ENCODE measurements around the gene STX4.
"Not testable (repeated sequence)": the region's sequence is repeated elsewhere in the genome, so short reads cannot be mapped to it uniquely, and the experiment has no call there.

STX4 gene

DNA sequence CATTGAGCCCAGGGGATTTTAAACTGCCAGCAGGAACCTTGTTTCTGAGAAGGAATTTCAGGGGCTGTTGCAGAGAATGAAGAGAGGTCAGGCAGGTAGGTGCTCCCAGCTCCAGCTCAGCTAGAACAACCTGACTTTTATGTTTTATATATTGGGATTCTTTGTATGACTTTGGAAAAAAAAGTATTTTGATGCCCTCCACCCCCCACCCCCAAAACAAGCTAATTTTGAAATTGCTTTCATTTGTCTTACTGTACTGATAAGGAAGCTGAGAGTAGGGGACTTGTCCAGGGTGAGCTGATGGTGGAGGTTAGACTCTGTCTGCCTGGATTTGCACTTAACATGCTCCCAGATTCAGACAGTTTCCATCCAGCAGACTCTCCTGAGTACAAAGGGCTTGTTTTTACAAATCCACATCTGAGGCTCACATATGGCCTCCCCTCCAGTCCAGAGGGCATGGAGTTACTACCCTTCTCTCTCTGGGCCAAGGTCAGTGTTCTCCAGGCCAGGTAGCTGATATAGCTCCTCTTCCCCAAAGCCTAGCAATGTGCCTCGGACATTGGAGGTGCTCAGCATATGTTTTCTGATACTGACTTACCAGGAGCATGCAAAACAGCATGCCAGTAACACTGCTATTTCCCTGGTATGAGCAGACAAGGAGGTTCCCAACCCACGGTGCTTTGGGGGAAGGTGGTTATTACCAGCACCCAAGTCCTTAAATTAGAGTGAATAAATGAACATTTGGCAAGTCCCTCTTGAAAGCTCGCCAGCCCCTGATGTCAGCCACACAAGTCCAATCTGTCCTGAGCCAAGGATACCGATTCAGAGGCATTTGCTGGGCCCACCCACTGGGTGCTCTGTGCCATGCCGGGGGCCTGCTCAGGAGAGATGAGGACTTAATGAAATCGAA, 34.3 kb upstream of the STX4 start:
- DNase-seq, result no peak

DNA sequence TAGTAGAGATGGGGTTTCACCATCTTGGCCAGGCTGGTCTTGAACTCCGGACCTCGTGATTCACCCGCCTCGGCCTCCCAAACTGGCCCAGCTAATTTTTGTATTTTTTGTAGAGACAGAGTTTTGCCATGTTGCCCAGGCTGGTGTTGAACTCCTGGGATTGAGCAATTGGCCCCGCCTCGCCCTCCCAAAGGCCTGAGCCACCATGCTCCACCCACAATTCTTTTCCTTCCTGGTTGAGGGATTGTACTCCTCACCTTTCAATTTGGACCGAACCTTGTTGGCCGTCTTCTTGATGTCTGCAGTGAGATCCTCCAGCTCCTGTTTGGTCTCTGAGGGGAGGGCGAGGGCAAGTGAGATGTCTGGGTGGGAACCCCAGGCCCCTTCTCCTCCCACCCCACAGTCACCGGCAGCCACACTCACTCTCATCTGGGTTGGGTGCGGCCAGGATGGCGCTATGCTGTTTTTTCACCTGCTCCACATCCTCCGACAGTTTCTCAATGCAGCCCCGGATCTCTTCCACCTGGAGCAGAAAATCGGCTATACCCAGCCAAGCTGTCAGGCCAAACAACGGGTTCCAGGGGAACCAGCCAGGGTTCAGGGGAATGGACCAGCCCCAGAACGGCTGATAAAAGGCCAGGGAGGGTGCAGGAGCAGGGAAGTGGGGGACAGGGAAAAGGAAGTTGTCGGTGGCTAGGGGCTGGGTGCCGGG, 32.5 kb upstream of the STX4 start:
- no peak for DNase-seq

DNA sequence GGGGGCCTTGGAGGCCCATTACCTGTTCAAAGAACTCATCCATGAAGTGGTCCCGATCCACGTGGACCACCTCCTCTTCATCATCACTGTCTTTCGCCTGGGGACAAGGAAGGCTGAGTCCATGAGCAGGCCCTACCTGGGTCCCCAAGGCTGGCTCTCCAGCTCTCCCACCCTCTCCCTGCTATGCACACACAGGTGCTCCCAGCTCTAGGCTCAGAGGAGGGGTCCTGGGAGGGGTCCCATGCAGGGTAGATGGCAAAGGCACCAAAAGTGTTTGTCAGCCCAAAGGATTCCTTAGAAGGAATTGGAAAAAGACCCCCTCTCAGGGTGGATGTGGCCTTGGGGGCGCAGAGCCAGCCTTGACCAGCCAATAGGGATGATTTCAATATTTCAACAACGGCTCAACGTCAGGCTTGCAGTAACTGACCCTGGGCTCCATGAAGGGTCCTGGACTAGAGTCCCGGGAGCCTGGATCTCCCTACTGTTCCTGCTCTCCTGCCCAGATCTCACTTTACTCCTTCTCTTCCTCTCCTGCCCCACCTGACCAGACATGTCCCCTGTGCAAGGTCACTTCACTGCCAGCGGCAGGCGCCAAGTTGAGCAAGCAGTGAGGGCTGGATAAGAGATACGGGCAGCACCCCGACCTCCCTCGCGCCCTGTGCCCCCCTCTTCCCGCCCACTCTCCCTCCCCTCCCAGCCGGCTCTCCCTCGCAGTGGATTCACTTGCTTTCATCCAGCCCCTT, 31.7 kb upstream of the STX4 start:
- DNase-seq, result no peak

DNA sequence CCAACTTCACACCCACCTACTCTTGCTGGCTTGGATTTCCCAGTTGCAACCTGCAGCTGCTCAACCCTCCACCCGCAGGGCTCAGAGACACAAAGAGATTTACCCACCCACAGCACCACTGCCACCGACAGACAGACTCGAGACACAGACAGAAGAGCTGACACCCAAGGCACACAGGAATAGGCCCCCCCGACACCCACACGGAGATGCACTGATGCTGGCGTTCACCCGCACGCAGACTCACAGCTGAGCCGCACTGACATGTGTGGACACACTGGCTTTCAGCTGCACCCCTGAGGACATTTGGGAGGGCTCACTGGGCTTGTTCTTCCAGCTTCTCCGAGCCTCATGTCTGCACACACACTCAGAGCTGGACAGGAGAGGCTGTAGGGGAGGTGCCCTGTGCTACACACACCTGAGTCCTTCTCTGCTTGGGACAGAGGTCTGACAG, 31.1 kb upstream of the STX4 start:
- no peak for DNase-seq

DNA sequence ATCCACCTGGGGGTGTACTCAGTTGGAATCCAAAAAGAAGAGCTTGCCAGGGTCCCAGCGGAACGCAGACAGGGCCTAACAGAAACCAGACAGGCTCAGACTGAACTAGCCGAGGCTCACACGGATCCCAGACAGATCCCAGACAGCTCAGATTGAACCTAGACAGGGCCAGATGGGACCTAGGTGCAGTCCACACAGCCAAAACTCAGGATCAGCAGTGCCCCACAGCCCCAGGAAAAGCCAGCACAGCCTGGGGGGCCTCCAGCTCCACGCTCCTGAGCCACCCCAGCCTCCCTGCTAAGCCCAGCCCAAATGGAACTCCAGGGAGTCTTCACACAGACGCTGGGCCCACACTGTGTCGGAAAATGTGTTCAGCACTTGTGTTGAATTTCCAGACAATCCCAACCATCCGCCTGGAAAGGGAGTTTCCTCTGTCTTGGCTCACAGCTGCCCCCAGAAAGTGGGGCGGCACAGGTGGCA, 30.5 kb upstream of the STX4 start:
- no peak for DNase-seq

DNA sequence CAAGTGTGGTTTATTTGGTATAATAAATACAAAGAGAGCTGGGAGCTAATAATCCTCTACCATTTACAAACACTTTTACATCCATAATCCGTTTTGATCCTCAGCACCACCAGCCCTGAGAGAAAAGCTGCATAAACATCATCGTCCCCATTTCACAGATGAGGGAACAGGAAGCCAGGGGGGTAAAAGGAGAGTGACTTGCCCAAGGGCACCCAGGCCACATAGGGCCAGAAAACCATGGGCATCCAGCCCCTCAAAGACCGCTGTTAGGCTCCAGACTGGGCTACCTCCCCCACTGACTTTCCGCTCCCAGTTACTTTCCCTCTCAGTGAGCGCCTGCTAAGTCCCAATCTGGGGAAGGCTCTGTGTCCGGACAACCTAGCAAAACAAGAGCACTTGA, 29.6 kb upstream of the STX4 start:
- no peak for DNase-seq

DNA sequence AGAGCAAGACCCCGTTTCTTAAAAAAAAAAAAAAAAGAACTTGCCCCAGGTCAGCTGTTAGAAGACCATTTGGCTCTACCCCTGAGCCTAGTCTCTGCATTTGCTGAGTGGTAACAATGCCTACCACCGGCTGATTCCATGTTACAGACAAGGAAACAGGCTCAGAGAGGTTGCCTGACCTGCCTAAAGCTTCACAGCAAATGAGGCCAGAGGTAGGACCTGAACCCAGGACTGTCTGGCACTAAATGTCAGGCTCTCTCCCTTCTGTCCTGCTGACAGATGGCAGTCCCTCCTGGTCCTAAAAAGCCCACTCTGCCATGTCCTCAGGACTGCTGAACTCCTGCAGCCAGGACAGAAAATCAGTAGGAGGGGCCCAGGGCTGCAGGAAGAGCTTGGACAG, 28.7 kb upstream of the STX4 start:
- no peak for DNase-seq

DNA sequence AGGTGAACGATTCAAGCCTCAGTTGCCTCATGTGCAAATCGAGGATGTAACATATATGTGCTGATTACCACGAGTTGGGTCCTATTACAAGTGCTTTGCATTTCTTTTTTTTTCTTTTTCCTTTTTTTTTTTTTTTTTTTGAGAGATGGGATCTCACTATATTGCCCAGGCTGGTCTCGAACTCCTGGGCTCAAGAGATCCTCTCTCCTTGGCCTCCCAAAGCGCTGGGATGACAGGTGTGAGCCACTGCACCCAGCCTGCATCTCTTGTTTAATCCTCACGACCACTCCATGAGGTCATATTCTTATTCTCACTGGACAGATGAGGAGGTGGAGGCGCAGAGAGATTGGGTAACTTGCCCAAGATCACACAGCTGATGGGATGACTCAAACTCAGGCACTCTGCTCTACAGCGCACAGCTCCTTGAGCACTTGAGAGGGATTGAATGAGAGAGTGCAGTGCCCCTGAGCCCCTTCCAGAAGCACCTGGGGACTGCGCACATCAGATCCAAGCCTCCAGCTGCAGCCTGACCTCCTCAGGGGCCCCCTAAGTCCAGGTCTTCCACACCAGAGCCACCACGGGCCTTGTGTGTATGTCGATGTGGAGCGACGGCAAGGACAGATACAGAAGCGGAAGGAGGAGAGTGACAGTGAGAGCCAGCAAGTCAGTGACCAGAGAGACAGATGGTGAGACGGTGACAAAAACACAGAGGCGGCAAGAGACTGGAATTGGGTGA, 27.8 kb upstream of the STX4 start:
- DNase-seq, result no peak

DNA sequence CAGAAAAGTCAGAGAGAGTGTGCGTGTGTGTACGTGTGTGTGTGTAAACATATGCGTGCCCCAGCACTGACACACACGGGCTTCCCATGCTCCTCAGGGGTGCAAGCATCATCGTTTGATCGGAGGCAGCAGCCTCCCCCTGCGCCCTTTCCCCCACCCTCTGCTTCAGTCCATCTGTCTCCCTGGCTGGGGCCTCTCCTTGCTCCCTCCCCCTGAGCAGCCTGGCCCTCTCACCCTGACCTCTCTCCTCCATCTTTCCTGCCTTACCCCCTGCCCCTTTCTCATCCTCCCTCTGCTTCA, 27.3 kb upstream of the STX4 start:
- DNase-seq, result no peak

DNA sequence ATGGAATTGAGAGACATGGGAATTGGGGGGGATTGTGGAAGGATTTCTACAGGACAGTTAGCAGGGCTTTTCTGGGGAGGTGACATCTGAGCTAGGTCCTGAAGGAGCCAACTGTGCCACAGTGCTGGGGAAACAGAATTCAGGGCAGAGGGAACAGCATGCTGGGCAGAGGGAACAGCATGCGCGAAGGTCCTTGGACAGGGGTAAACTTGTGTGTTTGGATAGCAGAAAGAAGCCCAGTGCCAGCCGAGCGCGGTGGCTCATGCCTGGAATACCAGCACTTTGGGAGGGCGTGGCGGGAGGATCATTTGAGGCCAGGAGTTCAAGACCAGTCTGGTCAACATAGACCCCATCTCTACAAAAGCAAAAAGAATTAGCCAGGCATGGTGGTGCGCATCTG, 26.8 kb upstream of the STX4 start:
- no peak for DNase-seq

DNA sequence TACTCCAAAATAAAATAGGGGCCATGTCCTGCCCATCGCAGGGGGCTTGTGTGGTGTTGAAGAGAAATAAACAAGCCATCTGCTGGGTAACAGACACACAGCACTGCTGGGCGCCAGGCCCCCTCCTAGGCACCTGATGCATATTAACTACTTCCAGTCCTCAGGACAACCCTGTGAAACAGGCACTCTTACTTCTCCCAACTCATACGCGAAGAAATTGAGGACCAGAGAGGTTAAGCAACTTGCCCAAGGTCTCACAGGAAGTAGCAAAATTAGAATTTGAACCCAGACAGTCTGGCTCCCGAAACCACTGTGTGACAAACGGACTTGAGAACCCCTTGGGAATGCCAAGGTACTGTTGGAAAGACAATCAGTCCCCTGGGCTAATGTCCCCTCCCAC, 25.7 kb upstream of the STX4 start:
- no peak for DNase-seq

DNA sequence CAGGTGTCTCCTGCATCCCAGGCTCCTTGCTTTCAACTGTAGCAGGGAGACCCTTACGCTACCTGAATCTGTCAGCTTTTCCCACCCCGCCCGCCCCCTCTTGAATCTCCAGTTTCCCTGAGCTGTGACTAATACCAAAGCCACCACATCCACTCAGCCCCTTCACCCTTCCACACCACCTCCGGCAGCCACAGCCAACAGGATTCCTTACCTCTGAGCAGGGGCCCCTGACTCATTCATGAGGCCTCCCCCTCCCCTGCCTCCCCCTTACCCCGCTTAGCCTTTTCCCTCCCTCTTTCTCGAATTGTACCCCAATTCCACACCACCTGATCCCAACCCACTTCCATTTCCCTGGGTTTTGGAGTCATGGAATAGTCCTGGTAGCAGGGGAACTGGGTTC, 25.2 kb upstream of the STX4 start:
- DNase-seq, result no peak

DNA sequence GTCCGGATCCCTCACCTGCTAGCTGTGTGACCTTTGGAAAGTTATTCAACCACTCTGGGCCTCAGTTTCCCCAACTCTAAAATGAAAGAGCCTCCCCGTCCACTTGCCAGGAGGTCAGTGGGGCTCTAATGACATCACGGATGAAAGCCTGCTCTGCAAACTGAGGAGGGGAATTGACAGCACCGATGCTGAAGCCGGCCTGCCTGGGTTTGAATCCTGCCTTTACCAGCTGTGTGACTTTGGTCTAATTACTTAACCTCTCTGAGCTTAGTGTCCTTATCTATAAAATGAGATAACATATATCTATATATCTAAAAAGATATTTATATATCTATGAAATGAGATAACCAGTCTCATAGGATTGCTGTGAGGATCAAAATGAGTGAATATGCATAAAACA, 24.8 kb upstream of the STX4 start:
- DNase-seq, result no peak

DNA sequence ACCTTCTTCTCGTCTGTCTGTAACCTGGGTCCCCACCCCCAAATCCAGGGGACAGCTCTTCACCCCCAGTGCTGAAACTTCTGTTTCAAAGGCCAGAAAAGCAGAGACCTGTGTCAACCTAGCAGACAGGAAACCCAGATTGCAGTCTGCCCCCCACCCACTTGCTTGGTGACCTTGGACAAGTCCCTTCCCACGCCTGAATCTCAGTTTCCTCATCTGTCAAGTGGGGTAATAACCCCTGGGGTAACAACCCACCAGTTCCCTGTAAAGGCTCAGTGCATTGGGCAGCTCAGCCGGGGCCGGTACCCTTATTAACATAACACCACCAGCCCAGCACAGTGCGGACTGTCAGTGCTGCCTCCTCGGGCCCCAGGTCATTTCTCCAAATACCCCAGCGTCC, 24.2 kb upstream of the STX4 start:
- DNase-seq, result no peak

DNA sequence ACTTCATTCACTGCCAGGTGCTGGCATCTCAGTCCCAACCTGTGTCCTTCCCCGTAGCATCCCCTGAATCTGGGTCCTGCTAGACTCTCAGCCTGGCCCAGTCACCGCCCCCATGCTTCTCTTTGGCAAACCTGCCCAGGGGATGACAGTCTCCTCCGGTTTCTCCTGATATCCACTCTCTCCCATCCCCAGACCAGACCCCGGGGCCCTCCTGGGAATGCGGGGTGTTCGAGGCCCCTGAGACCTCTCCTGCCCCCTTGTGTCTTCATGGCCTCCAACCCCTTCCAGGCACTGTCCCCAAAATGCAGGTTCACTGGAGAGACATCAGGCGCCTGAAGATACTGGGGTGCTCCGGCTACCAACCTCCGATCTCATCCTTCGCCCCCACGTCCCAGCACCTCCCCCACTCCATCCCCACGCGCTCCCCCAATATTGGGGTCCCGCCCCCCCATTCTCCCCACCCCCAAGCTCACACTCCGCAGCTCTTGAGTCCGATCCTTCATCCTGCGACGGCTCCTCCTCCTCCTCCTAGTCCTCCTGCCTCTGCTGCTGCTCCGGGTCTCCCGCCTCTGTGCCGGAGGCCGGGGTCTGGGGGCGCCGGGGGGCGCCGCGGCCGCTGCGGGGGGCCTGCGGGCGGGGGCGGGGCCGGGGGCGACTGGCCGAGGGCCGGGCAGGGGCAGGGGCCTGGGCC, 23.3 kb upstream of the STX4 start:
- DNase-seq, result no peak

DNA sequence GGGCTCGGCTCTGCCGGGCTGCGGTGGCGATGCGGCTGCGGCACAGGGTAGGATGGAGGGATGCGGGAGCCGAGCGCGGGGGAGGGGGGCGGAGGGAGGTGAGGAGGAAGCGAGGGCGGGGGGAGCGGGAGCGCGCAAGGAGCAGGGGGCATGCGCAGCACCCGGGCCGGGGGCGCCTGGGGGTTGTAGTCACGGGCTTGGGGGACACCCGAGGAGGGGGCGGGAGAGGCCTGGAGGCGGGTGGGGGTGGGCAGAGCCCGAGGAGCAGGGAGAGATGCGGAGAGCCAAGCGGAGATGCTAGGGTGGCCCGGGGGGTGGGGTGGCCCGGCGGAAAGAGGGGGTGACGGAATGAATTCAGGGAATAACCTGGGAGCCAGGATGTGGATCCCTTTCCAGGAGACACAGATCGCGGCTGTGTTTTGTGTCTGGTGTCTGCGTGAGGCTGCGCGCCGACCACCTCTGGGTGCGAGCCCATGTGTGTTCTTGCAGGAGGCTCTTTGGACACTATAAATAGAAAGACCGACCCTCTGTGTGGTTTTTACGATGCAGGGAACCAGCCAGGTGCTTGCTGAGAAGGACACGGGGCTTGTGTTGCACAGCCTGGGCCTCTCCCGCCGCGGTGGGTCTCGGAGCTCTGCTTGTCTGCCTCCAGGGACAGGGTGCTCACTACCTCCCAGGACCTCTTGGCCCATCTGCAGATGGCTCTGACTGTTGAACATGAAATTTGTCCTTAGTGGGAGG, 22.6 kb upstream of the STX4 start, which contains the start of gene STX1B:
Gene STX1B (minus strand): TSS at position 54 of the 741 bp plus-strand sequence. CDS start 242 bp downstream, outside the sequence.
- peak; percentile 53 to 67 for DNase-seq

DNA sequence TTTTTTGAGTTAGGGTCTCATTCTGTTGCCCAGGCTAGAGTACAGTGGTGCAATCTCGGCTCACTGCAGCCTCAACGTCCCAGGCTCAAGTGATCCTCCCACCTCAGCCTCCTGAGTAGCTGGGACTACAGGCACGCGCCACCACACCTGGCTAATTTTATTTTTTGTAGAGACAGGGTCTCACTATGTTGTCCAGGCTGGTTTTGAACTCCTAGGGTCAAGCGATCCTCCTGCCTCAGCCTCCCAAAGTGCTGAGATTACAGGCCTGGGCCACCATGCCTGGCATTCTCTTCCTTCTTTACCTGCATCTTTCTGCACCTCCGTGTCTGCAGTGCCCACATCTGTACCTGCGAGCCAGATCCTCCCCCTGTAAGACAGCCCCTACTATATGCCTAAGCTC, 21.5 kb upstream of the STX4 start:
- DNase-seq, result not testable (repeated sequence)

DNA sequence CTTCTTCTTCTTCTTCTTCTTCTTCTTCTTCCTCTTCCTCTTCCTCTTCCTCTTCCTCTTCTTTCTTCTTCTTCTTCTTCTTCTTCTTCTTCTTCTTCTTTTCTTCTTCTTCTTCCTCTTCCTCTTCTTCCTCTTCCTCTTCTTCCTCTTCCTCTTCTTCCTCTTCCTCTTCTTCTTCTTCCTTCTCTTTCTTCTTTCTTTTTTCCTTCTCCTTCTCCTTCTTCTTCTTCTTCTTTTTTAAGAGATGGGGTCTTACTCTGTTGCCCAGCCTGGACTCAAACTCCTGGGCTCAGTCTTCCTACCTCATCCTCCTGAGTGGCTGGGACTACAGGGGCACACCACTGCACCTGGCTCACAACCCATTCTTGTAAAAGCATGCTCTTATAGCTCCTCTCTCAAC, 20.1 kb upstream of the STX4 start:
- not testable (repeated sequence) for DNase-seq

DNA sequence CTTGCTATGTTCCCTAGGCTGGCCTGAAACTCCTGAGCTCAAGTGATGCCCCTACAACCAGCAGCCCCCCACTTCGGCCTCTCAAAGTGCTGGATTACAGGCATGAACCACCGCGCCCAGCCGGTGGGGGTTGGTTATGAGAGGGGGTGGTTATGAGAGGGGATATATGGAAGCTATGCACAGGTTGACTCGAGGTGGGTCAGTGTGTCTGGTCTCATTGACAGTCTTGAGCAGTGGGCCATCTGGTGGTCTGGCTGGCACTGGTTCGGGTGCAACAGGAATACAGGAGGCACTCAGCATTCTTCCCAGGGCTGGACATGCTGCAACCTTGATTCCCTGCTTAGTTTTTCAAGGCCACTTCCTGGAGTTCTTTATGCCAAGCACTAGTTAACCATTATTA, 17.3 kb upstream of the STX4 start:
- DNase-seq, result no peak

DNA sequence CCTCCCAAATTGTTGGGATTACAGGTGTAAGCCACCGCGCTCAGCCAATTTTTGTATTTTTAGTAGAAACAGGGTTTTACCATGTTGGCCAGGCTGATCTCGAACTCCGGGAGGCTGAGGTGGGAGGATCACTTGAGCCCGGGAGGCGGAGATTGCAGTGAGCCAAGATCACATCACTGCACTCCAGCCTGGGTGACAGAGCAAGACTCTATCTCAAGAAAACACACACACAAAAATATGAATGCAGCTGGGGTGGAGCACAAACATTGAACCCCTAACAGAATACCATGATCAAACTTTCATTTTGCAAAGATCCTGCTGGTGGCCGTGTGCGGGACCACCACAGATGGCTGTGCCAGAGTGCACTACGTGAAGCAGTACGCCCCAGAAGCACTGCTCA, 15.6 kb upstream of the STX4 start:
- DNase-seq, result not testable (repeated sequence)

DNA sequence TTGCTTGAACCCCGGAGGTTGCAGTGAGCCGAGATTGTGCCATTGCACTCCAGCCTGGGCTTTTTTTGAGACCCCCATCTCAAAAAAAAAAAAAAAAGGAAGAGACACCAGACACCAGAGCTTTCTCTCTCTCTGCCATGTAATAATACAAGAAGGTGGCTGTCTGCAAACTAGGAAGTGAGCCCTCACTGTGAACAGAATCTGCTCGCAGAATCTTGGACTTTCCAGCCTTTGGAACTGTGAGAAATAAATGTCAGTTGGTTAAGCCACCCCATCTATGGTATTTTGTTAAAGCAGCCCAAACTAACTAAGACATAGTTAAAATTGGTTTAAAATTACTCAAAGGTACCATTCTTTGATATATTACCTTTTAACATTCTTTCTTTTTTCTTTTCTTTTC, 12.8 kb upstream of the STX4 start:
- DNase-seq, result no peak

Data from NCI-H1930 (cell line).